GM21360 (cell line): ENCODE data around the gene CST7.
"Not testable (repeated sequence)": the region's sequence is repeated elsewhere in the genome, so short reads cannot be mapped to it uniquely, and the experiment has no call there.

ENCODE experiments used
- ATAC-seq: cut with Tn5 transposase; IDR thresholded peaks from one replicate; pipeline ENCODE4 v1.9.1; 2021; ENCODE audit warnings: mild to moderate bottlenecking, moderate library complexity; ENCODE audit not compliant: unreplicated experiment

Gene CST7, protein sequence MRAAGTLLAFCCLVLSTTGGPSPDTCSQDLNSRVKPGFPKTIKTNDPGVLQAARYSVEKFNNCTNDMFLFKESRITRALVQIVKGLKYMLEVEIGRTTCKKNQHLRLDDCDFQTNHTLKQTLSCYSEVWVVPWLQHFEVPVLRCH

DNA sequence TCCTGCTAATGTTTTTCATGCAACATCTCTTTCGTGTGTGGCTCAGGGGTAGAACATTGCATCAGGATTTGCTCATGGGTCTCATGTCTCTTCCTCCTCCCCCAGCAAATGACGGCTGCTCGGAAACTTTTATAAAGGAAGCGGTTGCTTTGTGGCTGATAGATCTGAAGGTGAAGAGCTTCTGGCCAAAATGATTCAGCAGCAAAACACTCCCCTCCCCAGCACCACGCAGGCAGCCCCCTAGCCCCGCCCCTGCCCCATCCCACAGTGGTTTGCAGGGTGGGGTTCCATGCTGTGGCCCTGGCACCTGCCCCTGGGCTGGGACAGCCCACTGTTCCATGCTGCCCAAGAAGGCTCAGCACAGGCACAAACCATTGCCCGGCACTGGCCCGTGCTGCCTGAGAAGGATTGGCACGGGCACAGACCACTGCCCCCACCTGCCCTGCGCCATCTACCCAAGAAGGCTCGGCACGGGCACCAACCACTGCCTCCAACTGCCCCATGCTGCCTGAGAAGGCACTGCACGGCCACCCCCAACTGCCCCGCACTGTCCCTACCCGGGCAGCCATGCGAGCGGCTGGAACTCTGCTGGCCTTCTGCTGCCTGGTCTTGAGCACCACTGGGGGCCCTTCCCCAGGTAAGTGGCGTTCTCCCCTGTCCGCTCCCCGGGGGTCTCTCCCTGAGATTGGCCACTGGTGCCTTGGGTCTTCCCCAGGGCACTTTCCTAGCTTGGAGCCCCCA, at the start of gene CST7:
Gene CST7, plus strand, starts transcription at position 331 of the 741 bp plus-strand sequence. Its CDS starts 237 bp downstream, at position 568.
- ATAC-seq: no peak

DNA sequence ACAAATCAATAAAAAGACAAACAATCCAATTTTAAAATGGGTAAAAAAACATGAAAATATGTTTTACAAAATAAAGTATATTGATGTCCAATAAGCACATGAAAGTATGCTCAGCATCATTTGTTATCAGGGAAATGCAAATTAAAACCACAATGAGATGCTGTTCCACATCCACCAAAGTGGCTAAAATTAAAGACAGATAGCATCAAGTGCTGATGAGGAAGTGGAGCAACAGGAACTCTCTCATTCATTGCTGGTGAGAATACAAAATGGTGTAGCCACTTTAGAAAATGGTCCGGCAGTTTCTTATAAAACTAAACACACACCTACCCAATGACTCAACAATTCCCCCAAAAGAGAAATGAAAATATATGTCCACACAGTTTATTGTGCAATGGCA, 42.3 kb upstream of the CST7 start:
- no peak for ATAC-seq

DNA sequence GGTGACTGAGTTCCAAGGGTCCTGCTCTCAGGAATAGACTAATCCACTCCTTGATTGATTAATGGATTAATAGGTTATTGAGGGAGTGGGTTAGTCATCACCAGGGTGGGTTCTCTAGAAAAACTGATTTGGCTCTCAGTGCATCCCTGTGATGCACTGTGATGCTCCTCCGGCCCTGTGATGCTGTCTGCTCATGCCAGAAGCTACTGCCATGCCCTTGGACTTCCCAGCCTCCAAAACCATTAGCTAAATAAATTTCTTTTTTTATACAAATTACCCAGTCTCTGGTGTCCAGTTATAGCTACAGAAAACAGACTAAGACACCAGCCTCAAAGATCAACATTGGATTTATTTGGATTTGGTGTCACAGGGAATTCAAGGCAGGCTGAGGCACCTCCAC, 40.4 kb upstream of the CST7 start:
- ATAC-seq: no peak

DNA sequence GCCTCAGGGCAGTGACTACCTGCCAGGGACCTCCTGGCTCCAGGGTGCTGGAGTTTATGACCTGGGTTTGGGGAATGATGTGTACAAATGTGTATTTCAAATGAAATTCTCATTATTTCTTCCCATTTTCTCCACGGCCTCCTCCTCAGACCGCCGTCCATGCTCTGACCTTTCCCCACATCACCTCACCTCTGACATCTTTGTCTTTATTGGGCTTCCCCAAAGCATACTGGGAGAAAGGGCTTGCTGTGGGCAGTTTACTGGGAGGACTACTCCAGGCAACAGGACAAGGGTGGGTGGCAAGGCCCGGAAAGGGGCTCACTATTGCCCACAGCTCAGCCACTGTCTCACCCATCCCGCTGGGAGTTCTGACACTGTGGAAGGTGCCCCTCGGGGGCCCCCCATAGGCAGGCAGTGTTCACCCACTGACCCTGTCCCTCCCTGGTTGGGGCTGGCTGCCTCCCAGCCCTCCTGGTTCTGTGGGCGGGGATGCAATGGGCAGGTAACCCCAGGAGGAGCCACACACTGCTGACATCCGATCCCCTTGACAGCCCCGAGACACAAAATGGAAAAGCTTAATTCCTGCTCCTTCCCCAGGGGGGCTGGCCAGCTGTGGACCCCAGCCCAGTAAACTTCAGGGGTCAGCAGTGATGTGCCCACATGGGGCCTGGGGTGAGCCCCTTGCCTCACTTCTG, 39.8 kb upstream of the CST7 start:
- no peak for ATAC-seq

DNA sequence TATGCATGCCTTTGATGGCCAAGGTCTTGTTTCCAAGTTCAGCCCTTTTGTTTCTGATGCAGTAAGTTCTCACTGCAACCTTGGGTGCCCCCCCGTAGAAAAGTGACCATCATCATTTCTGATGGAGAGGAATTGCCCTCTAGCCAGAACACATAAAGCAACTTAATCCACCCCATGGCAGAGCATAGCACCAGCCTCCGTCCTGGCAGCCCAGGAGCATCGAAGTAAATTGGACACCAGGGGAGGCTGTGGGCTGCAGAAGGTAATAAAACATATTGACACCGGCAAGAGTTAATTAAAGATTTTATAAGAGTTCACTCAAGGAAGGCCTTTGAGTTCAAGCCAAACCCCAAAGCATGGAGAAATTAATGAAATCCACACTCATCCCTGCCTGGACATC, 39.2 kb upstream of the CST7 start:
- no peak for ATAC-seq

DNA sequence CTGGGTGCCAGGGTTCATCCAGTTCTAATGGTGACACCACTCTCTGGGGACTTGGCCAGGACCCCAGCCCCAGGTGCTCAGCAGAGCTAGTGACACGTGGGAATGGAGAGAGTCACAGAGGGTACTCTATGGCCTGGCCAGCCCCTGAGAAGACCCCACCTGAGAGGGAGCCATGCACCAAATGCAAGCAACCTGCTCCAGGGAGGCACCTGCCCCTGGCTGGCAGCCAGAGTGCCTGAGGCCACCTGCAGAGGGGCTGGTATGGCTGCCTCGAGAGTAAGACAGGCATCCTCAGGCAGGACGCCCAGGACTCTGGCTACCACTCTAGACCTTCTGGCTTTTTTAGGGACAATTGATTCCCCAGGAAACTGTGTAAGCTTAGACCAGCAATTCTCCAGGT, 38.6 kb upstream of the CST7 start:
- no peak for ATAC-seq

DNA sequence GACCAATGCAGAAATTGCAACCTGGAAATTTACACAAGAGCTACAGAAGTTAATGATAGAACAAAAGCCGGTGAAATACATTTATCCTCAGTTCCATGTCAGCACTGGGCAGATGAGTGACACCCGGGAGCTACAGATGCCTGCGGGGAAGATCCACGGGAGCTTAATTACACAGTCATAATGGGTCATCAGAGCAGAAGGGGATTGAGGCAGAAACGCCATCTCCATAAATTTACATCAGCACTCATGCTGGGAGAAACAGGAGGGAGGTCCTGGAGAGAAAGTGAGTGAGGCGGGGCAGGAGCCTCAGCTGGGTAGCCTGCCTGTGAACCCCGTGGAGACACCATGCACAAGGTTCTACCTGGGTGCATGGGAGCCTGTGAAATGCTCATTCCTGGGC, 37.6 kb upstream of the CST7 start:
- ATAC-seq: no peak

DNA sequence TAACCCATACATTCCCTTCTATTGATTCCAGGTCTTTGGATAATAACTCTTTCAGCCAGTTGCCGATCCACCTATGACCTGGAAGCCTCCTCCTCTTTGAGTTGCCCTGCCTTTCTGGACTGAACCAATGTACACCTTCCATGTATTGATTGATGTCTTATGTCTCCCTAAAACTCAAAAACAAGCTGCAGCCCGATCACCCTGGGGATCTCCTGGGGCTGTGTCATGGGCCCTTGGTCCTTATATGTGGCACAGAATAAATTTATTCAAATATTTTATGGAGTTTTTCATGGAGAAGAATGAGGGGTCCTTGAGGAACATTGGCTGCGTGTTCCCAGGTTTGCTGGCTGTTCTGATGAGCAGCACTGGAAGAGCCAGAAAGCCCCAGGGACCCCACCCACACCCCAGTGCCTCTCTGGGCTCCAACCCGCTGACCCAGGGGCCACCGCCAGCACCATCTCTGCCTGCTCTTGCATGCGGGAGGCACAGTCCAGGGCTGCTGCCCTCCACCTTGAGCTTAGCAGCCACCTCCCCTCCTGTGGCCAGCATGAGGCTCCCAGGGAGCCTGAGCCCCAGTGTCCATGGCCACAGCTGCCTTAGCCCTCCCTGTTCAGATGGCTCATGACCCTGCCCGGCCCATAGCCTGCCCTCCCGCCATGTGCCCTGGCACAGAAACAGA, 36.5 kb upstream of the CST7 start:
- ATAC-seq: no peak

DNA sequence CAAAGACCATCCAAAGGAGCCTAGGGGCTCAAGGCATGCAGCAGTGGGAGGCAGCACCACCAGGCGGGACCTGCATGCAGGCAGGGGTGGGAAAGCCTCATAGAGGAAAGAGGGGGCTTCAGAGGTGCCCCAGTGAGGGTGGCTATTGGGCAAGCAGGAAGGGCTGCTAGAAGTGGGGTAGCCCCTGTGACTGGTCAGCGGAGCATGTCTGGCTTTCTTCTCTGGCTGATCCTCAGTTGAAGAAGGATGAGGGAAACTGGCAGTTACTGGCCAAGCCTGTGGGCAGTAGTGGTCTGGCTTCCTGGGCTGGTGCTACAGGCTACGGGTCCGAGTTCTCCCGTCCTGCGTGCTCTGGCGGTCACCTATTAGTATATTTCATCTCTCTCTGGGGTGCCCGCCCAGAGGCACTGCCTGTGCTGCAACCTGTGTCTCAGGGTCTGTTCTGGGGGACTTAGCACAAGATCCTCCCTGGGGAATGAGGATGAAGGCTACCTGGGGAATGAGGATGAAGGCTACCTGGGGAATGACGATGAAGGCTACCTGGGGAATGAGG, 35.9 kb upstream of the CST7 start:
- no peak for ATAC-seq

DNA sequence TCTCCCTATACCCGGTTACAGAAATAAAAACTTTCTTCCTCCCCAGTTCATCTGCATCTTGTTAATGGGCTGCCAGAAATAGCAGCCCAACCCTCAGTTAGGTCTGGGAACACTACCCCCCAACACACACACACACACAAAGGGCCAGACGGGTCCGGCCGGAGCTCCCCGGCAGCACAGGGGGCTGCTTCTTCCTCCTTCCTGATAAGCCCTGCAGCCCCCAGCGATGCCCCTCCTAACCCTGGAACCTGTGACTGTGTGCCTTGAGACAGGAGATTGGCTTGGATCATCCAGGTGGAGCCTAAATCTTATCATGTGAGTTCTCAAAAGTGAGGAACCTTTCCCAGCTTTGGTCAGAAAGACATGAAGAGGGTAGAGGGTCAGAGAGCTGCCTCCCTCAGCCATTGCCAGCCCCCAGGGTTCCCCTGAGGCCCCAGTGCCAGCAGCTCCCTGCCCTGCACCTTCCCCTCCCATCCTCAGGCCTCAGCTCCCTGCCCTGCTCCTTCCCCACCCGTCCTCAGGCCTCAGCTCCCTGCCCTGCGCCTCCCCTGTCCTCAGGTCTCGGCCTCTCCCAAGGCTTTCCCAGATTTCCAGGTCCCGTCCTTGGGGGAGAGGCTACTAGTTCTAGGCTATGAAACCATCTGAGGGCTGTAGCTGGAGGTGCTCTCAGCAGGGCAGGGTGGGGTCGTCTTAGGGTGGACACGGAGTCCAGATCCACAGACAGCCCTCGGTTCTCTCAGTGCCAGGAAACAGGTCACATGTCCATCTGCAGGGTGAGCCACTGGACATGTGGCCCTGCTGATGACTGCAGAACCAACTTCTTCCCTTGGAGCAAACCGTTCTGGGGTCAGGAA, 34.5 kb upstream of the CST7 start:
- ATAC-seq: no peak

DNA sequence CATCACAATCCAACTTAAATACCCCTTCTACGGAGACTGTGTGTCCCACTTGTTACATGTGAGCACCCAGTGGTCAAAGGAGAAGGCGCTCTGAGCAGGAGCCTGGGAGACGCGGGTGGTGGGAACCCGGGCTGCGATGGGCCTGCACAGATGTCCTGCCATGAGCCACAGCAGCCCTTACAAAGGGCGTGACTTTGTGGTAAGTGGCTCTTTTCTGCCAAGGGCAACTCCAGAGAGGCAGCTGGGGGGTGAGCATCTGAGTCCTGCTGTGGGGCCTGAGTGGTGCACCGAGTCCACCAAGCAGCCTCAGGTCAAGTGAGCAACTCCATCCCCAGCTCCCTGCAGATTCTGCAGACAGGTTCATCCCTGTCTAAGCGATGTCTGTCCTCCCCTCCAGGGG, 33.6 kb upstream of the CST7 start:
- no peak for ATAC-seq

DNA sequence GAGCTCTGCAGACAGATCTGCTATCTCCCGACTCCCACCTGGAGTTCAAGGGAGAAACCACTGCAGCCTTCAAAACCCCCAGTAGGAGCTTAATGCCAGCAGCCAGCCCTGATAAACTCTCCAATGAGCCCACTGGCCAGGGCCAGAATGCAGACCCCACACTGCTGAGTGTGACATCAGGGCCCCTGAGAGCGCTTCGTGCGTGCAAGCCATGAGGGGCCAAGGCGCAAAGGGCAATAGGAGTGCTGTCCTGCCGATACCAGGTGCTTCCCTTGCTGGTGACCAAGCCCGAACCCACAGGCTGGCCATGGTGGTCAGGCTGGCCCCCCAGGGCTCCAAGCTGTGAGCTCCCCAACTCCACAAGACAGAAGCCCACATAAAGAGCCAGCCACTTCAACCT, 33.2 kb upstream of the CST7 start:
- no peak for ATAC-seq

DNA sequence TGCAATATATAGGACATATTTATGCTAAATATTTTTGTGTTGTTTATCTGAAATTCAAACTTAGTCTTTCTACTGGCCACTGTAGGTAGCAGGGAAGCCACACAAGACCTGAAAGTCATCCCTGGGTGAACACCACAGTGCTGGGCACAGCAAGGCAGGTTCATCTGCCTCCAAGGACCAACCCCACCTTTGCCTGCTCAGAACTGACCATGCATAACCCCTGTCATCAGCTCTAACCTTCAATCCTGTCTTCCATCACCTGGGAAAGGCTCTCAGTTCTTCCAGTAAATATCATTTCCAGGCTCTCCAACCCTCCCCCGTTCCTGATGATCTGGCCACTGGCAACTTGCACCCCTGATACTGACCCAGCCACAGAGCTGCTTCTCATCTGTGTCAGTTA, 32.7 kb upstream of the CST7 start:
- ATAC-seq: no peak

DNA sequence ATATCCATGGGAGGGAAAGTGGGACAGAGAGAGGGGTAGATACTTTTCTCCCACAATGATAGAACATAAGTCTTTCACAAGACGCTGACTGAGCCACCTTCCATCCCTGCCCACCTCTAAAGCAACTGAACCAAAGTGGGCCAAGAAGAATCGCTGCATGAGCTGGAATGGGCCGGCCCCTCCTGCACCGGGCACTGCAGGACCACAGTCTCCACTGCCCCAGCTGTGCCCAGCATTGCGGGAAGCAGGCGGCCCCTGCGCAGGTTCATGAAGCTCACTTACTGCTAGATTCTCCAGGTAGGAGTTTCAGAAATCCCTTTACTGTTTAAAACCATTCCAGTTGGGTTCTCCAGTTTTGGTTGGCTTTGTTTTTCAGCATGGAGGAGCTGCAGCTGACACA, 32.0 kb upstream of the CST7 start:
- ATAC-seq: no peak

DNA sequence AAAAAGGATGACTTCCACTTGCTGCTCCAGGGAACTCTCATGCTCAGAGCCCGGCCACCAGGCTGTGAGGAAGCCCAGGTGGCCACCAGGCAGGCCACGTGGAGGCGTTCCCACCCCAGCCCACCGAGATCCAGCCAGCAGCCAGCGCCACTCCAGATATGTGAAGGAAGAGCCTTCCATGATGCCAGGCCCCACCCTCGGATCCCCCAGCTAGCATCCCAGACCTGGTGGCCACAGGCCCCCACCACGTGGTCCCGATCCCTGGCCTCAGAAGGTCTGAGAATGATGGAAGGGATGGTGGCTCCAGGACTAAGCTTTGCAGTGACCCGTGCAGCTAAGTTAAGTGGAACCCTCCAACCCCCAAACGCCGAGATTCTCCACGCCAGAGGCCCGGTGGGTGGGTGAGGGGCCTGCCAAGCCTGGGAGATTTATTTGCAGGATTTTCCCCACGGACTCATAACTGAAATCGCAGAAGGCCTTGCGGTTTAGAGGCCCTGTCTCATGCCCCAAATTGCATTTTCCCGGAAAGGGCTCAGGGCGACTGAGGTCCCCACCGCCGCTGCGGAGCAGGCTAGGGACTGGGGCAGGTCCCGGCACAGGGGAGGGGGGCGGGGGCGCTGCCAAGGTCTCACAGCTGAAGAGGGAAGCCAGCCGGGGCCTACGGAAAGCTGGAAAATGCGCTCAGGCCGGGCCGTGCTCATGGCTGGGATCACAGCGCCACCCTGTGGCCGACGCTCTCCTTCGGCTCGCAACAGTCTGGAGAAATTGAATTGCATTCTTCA, 31.1 kb upstream of the CST7 start:
- no peak for ATAC-seq

DNA sequence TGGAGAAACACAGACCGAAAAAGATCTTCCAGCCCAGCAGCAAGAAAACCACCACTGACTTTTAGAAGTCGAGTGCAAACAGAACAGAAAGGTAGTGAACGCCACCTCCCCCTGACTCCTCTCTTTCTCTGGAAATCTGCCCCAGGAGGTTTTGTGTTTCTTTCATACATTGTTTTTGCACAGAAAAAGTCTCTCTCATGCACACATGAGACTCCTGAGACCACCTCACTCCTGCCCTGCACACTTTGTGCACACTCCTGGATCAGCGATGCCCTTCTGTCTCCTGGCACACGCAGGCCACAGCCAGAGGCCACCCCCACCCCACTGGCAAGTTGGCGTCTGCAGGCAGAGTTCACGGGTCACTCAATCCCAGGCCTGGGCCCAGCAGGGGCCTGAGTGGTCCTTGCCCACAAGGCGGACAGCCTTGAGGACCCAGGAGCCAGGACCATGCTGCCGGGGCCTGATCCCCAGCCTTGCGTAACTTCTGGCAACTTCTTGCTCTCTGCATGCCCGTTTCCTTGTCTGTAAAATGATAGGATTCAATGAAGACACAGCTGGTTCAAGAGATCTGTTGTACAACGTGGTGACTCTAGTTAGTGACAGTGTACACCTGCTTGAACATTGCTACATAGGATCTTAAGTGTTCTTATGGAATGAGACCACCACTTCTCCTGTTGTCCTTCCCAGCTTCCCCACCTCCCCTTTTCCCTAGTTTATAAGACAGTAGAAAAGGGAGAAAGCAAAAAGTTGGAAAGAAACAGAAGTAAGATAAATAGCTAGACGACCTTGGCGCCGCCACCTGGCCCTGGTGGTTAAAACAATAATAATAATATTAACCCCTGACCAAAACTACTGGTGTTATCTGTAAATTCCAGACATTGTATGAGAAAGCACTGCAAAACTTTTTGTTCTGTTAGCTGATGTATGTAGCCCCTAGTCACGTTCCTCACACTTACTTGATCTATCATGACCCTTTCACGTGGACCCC, 30.2 kb upstream of the CST7 start:
- no peak for ATAC-seq

DNA sequence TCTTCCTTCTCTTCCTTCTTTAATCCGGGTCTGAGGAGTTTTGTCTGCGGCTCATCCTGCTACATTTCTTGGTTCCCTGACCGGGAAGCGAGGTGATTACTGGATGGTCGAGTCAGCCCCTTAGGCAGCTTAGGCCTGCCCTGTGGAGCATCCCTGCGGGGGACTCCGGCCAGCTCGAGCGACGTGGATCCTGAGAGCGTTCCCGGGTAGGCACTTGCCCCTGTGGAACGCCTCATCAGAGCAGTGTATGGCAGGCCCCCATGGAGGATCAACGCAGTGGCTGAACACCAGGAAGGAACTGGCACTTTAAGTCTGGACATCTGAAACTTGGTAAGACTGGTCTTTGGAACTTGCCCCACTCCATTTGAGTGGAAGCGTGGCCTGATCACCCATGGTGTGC, 29.4 kb upstream of the CST7 start:
- ATAC-seq: not testable (repeated sequence)

DNA sequence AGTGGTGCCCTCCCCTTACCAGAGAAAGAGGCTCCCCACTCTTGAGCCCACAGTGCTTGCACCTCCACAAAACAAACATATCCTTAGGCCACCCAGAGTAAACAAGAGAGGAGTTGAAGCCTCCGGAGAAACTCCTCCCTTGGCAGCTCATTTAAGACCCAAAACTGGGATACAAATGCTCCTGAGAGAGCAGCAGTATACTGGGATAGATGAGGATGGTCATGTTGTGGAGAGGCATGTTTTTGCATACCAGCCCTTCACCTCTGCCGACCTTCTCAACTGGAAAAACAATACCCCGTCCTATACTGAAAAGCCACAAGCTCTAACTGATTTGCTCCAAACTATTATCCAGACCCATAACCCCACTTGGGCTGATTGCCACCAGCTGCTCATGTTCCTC, 28.4 kb upstream of the CST7 start:
- not testable (repeated sequence) for ATAC-seq

DNA sequence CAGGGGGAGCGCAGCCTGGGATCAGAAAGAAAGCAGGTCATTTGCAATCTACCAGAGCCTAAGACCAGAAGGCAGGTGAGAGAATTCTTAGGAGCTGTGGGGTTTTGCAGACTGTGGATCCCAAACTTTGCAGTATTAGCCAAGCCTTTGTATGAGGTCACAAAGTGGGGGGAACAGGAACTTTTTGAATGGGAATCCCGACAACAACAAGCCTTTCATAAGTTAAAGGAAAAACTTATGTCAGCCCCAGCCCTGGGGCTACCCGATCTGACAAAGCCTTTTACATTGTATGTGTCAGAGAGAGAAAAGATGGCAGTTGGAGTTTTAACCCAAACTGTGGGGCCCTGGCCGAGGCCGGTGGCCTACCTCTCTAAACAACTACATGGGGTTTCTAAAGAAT, 19.8 kb upstream of the CST7 start:
- ATAC-seq: not testable (repeated sequence)
